Measurements from ENCODE around the gene RABGAP1L.

DNA sequence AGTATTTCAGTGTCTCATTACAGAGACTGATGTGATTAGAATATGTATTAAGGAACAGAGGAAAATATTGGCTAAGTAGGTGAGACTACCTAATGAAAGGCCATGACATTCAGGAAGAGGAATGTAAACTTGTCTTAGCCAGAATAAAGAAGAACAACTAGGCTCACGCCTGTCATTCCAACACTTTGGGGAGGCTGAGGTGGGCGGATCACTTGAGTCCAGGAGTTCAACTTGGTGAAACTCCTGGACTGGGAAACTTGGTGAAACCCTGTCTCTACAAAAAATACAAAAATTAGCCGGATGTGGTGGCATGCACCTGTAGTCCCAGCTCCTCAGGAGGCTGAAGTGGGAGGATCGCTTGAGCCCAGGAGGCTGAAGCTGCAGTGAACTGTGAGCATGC, 825.6 kb downstream of the RABGAP1L start:
- TF ChIP-seq ZNF274 (IDR thresholded peaks at IDR 0.05; ENCODE audit: low read depth, low read length) (no peak), YY1 (IDR thresholded peaks at IDR 0.05; ENCODE audit: insufficient read depth, insufficient read length) (no peak)

Measured in NT2/D1 (cell line).